GM18499 (cell line): ENCODE results near the gene LPP.
"Not testable (repeated sequence)": the region's sequence is repeated elsewhere in the genome, so short reads cannot be mapped to it uniquely, and the experiment has no call there.

Source experiments
- ATAC-seq: cut with Tn5 transposase; IDR thresholded peaks from one replicate; pipeline ENCODE4 v1.9.1; 2021; ENCODE audit warnings: moderate number of reproducible peaks; ENCODE audit not compliant: insufficient read depth, unreplicated experiment

The LPP gene, protein sequence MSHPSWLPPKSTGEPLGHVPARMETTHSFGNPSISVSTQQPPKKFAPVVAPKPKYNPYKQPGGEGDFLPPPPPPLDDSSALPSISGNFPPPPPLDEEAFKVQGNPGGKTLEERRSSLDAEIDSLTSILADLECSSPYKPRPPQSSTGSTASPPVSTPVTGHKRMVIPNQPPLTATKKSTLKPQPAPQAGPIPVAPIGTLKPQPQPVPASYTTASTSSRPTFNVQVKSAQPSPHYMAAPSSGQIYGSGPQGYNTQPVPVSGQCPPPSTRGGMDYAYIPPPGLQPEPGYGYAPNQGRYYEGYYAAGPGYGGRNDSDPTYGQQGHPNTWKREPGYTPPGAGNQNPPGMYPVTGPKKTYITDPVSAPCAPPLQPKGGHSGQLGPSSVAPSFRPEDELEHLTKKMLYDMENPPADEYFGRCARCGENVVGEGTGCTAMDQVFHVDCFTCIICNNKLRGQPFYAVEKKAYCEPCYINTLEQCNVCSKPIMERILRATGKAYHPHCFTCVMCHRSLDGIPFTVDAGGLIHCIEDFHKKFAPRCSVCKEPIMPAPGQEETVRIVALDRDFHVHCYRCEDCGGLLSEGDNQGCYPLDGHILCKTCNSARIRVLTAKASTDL

DNA sequence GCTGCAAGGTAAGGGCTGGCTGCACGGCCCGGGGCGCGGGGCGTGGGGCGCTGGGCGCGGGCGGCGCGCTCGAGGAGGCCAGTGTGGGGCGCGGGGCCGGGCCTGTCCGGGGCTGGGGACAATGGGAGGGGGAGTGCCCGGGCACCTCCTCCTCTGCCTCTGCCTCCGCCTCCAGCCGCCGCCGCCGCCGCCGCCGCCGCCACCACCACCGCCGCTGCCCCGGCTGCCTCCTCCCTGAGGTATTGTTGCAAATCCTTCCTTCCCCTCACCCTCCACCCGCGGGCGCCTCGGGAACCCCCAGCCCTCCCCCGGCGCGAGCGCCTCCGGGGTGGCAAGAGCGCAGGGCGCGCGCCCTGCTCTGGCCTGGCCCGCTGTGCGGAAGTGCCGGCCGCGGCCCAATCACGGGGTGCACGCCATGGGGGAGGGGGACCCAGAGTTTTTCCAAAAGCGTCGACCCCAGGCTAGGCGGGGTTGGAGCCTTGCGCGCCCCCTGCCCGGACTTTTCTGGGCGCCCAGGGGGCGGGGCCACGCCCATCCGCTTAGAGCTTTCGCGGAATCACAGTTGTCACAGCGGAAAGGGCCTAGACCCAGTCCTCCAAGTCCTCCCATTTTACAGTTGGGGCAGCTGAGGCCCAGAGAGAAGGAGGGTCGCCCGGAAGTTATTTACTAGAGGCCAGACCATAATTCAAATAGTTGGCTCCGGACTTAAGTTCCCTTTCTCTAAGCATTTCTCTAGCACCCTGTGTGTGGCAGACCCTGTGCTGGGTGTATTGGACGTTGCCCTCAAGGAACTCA is at the start of gene LPP:
Gene LPP (plus strand): TSS at position 144 of the 795 bp plus-strand sequence. CDS start 251,964 bp downstream, outside the sequence.
- ATAC-seq = no peak

DNA sequence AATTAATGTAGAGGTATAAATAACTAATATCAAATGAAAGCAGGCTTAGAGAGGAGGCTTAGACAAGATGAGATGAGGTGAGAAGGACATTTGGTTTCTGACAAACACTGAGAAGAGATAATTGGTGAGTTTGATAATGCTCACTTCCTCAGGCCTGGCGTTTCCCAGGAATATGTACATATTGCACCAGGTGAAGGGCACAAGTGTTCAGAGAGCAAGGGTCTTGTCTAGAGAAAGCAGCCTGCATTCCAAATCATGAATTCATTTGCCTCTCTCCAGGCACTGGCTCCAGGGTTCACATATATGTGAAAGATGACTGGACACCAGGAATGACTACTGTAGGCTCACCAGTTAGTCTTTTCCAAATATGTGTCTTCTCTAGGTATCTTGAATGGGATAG is 48.0 kb upstream of the LPP start:
- ATAC-seq = no peak

DNA sequence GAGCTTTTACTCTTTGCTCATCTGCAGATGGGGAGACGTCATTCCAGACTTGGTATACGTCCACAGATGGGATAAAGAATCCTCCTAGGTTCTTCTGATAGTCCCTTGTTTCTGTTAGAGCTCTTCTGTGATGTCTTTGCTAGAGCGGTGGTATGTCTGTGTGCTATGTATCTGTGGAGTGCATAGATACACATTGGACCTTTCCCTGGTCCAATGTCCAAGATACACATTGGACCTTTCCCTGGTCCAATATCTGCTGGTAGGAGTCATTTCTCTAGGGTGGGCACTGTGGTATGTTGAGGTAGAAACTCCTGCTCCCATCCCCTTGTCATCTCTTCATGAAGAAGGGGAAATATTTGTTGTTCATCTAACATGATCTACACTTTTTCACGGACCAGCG is 47.5 kb upstream of the LPP start:
- ATAC-seq = no peak

DNA sequence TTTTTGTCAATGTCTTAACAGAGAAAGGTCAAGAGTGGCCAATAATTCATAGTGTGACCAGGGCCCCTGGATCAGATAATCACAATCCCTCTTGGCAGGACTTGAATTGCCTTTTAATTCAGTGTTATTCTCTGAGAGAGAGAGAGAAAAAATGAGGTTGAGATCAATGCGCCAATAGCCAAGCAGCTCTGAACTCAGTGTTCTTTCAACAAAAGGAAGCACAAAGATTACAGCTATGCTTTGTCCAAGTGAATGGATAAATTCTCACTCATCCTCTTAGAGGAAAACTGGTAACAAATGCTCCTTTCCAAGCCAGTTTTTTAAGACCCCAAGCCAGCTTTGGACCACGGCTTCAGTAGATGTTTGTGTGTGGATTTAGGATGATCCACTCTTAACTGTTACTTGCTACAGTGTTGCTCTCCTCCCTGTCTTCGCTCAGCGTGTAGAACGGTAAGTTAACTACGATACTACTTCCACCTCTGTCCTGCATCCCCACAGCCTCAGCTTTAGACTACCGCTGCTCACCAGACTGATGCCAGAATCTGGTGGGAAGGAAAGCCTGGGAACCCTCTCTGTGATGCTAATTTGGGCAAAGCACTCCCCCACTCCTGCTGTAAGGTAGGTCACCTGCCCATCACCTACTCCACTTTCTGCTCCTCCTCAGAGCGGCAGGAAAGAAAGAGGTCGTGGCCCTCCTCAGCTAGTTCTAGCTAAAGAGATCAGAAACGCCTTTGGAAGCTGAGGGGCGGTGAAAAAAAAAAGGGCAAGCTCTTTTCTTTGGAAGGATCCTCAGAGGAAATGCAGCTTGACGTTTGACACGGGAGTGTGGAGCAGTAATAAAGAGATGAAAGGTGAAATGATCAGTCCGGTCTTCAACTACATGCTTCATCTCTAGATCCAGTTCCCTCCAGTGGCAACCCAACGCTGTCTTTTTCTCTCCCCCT is 46.8 kb upstream of the LPP start:
- no peak for ATAC-seq

DNA sequence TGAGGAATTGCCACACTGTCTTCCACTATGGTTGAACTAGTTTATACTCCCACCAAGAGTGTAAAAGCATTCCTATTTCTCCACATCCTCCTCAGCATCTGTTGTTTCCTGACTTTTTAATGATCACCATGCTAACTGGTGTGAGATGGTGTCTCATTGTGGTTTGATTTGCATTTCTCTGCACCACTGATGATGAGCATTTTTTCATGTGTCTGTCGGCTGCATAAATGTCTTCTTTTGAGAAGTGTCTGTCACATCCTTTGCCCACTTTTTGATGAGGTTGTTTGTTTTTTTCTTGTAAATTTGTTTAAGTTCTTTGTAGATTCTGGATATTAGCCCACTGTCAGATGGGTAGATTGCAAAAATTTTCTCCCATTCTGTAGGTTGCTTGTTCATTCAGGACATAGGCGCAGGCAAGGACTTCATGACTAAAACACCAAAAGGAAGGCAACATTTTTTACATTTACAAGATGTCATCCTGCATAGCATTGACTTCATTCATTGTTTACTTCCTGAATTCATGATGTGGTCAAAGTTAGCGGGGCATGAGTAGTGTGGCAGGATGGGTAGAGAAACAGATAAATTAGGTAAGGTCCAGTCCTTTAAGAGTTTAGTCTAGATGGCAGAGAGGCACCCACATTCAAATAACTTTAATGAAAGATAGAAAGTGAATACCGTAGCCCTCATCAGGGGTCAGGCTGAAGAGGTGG is 45.1 kb upstream of the LPP start:
- ATAC-seq = no peak

DNA sequence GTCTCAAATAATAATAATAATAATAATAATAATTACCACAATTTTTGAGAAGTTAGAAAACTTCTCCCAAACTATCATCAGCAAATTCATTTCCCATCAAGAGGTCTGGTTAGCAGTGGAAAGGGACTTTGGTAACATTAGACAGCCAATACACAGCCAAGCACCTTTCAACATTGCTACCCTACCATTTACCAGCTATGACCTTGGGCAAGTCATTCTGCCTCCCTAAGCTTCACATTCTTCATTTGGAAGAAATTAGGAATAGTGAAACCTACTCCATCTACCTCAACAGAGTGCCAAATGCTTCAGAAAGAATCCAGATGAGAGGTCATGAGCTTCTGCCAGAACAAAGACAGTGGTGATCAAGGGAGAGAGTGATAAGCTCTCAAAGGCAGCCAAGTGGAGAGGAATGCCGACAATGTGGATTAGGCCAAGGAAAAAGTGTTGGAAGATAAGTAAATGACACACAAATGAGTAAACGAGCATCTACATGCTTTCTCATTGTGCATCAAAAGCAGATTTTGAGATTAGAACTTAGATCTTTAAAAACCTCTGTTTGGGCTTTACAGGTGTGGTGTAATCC is 42.9 kb upstream of the LPP start:
- no peak for ATAC-seq

DNA sequence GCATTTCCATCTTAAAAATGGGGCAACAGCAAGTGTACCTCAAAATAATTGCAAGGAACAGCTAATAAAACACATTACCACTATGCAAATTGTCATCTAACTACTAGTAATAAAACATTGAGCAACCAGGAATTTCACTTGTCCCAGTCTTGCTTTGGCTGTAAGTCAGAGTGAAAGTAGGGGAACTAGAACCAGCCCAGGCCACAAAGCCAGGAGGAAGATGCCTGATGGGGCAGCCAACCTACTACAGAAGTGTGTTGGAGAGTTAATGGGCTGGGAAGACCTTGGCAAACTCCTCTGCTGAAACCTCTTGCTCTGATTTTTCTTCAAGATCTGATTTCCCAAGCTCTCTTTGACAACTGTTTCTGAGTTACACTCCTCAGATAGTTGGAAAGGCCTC is 40.2 kb upstream of the LPP start:
- ATAC-seq = no peak

DNA sequence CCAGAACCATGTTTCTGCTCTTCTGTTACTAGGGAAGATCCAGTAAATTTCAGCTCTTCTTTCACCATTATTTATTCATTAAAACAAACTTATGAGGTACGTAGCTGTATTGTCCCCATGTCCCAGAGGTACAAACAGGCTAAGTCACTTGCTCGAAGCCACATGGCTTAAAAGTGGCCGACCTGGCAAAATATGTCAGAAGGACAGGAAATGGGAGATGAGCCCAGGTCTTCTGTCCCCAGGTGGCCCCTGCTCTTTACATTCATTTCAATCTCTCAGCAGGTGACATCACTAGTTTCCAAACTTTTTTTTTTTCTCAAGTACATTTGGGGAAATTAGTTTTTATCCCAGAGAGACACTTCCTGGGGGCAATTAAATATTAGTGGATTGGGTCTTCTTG is 34.1 kb upstream of the LPP start:
- no peak for ATAC-seq

DNA sequence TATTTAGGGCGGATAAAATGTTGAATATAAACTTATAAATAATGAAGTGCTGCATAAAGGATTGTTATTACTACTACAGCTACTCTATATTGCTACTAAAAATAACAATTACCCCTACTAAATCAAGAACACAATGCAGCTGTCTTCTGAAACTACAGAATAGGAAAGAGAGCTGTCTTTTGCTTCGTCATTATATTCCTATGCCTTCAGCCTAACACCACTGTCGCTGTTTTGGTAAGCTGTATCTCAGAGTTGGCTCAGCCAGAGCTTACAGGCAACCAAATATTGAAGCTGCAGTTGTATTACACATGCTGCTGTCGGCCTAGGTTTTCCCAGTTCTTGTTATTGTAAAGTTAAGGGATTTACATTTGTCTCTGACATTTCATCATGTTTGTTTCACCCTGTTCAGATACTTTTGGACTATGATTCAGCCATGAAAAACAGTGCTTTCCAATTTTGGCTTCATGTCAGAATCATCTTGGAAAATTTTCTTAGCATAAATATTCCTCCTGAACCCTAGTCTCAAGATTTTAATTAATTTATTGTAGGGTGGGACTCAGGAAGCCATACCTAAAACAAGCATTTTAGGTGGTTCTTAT is 31.3 kb upstream of the LPP start:
- ATAC-seq = no peak

DNA sequence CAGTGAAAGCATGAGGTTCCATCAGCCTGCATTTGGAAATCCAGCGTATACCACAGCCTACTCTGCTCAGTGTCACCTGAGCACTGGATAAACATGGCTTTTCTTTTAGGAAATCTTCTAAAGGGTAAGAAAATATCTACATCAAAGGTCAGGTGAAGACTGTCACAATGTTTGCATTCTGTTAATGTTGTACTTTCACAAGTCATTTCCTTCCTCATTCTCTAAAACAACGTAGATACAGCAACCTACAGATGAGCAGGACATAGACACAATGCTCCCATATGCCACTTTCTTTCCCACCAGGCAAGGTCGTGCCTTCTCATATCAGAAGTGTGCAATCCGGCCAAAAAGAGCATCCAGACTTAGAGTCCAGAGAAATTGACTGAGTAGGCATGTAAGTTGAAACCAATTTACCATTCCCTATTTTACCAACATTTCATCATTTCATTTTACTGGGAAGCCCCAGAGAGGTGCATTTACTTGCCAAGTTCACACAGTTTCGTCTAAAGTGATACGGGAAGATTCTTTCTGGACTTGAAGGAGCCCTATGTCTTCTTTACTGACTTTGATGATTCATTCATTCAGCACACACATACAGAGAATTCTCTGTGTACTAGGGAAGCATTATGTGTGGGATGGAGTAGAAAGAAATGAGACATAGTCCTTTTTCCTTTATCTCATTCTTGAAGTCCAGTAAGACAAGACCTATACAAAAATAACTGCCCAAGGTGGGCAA is 30.6 kb upstream of the LPP start:
- no peak for ATAC-seq

DNA sequence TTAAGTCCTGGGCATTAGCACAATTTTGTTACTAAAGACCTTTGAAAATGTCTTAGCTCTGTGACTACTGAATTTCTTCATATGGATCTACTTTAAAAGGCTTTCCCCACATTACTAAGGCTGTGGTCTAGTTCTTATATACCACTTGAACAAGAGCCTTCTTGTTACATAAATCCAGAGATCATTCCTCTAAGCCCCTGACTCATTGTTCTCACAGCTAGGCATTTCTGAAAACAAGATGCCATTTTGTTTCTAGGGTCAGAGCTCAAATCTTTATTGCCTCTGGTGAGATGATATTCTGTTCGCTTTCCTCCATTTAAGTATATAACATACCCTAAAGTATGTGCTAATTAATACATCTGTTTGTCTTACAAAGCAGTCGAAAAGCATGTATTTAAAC is 29.8 kb upstream of the LPP start:
- ATAC-seq = no peak

DNA sequence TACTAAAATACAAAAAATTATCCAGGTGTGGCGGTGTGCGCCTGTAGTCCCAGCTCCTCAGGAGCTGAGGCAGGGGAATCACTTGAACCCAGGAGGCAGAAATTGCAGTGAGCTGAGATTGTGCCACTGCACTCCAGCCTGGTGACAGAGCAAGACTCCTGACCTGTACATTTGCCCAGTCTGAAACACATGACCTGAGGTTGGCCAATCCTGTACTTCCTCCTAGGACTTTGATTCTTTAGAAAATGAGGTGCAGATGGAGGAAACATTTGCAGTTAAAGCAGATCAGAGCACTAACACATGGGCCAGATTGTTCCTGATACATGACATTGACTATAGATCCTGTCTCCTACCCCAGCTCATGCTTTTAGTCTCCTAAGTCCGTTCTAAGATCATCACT is 28.9 kb upstream of the LPP start:
- ATAC-seq = no peak

DNA sequence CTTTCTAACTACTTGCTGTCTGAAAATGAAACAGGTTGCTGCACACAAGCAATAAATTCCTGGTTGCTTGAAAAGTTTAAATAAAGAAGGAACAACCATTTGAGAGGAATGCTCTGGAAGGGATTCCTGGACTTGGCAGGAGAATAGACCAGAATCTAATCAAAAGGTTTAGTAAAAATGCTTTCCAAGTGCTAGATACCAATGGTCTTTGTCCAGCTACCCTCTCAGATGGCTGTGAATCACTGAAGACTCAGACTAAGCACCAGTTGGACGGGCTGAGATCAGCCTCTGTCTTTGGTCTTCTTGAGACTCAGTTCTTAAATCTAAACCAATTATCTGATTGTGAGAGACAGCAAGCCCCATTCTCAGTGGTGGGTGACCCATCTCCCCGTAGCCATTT is 27.7 kb upstream of the LPP start:
- ATAC-seq = no peak

DNA sequence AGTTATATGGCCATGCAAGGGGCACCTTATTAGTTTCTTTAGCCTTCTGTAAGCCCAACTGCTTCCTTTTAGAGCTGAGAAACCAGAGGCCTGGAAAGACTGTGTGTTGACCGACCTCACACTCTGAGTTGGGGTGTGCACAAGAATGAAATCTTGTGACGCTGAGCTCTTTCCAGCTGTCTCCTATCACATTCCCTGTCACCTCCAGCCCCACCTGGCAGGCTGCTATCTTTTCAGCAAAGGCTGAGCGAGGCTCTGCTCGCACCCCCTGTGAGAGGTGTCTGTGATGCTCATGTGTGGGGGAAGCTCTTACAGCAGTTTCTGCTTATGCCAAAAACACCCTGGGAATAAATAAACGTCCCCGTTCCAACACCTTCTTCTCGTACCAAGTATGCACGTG is 27.0 kb upstream of the LPP start:
- no peak for ATAC-seq

DNA sequence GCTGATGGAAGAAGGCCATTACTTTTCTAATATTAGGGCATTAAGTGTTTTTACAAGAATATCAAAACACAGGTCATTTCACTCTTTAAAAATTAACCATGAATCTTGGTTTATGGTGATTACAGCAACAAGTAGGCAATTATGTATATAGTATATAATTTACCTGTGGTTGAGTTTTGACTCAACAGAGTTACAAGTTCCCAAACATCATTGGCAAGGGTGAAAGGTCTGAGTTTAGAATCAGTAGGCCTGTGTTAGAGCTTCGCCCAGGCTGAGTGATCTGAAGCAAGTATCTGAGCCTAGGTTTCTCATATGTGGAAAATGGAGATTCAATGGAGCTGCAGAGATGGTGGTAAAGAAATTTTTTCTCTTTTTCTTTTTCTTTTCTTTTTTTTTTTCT is 25.1 kb upstream of the LPP start:
- no peak for ATAC-seq

DNA sequence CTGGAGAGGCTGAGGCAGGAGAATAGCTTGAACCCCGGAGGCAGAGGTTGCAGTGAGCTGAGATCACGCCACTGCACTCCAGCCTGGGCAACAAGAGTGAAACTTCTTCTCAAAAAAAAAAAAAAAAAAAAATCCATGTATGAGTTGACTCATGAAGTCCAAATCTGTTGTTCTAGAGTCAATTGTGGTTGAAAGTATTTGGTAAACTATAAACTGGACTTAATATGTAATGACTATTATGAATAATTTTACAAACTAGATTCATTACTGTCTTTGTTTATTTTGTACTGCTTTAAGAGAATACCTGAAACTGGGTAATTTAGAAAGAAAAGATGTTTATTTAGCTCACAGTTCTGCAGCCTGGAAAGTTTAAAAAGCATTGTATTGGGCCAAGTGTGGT is 22.9 kb upstream of the LPP start:
- not testable (repeated sequence) for ATAC-seq

DNA sequence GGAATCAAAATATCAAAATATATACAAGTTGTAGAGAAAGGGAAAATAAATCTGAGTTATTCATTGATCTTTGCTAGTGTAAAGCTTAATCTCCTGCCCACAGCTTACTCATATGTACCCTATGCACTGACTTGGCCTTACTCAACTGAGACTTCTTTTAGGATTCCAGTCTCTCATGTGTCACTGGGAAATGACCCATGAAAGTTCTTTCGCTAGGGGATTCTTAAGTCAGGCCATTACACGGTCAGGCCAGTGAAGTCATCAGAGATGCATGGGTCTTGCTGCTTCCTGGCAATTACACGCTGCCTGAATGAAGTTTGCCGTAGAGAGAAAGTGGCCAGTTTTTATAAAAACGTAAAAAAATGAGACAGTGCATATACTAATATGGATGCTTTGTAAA is 20.7 kb upstream of the LPP start:
- no peak for ATAC-seq

DNA sequence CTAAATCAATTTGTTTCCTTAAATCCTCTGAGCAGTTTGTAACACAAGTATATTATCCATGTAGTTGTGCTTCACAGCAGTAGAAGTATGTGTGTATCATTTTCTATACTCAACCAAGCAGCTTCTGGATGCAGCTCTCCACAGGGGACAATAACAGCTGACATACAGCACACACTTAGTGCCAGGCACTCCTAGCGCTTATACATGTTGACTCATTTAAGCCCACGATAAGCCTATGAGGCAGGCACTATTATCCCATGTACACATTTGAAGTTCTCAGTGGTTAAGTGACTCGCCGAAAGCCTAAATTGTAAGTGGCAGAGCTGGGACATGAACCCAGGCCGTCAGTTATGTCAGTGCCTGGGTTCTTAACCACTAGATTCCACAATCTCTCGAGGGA is 20.3 kb upstream of the LPP start:
- no peak for ATAC-seq
